Nephron (organoid): Measurements from ENCODE around the gene CD300LB.

Experiments
- H3K27ac Mint-ChIP-seq, 3 experiments: 2 replicates each; pipeline ENCODE4 v1.8.0; 2020; ENCODE audit warnings: mixed read lengths in 3 of 3, mild to moderate bottlenecking in 2 of 3, moderate library complexity in 1 of 3
- H3K27me3 Mint-ChIP-seq: 2 replicates; pipeline ENCODE4 v1.8.0; 2021; ENCODE audit warnings: low read depth, mild to moderate bottlenecking, moderate library complexity, mixed read lengths
- H3K36me3 Mint-ChIP-seq: 2 replicates; pipeline ENCODE4 v1.8.0; 2020; ENCODE audit warnings: low read depth, mixed read lengths
- H3K4me1 Mint-ChIP-seq: 2 replicates; pipeline ENCODE4 v1.8.0; 2020; ENCODE audit warnings: mixed read lengths
- H3K4me3 Mint-ChIP-seq, 3 experiments: 2 replicates each; pipeline ENCODE4 v1.8.0; 2020; ENCODE audit warnings: mild to moderate bottlenecking in 3 of 3, mixed read lengths in 3 of 3, moderate library complexity in 2 of 3
- H3K9me3 Mint-ChIP-seq: 2 replicates; pipeline ENCODE4 v1.8.0; 2020; ENCODE audit warnings: mixed read lengths
- TF ChIP-seq, protein P1 (sequence below), 3 experiments: fragments of 200-600 bp; sonication (generic); IDR thresholded peaks; one replicate each; pipeline ENCODE4 v1.5.0; 2021; ENCODE audit warnings: antibody characterized with exemption in 3 of 3; ENCODE audit not compliant: unreplicated experiment in 3 of 3

CD300LB gene

GRCh38 chr17:74547264-74547663 is 16.0 kb upstream of the CD300LB start:
- H3K36me3 Mint-ChIP-seq, result no peaks in the 10 kb centered on the region
- H3K27ac Mint-ChIP-seq, result no peak overlapping the region
- H3K9me3 Mint-ChIP-seq, result no peaks in the 10 kb centered on the region
- no peak overlapping the region for H3K4me3 Mint-ChIP-seq
- peaks cover 27% of the 10 kb centered on the region for H3K27me3 Mint-ChIP-seq
- TF ChIP-seq, protein P1, sequence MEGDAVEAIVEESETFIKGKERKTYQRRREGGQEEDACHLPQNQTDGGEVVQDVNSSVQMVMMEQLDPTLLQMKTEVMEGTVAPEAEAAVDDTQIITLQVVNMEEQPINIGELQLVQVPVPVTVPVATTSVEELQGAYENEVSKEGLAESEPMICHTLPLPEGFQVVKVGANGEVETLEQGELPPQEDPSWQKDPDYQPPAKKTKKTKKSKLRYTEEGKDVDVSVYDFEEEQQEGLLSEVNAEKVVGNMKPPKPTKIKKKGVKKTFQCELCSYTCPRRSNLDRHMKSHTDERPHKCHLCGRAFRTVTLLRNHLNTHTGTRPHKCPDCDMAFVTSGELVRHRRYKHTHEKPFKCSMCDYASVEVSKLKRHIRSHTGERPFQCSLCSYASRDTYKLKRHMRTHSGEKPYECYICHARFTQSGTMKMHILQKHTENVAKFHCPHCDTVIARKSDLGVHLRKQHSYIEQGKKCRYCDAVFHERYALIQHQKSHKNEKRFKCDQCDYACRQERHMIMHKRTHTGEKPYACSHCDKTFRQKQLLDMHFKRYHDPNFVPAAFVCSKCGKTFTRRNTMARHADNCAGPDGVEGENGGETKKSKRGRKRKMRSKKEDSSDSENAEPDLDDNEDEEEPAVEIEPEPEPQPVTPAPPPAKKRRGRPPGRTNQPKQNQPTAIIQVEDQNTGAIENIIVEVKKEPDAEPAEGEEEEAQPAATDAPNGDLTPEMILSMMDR (IDR thresholded peaks at IDR 0.05; ENCODE audit: unreplicated experiment in 3 of 3), result no peak
- no peaks in the 10 kb centered on the region for H3K4me1 Mint-ChIP-seq

- peaks cover 25% of the 10 kb centered on the region for H3K27me3 Mint-ChIP-seq
- no peaks in the 10 kb centered on the region for H3K4me1 Mint-ChIP-seq
- no peak overlapping the region for H3K27ac Mint-ChIP-seq
- TF ChIP-seq, protein P1 (IDR thresholded peaks at IDR 0.05; ENCODE audit: unreplicated experiment in 3 of 3), result no peak
- no peak overlapping the region for H3K4me3 Mint-ChIP-seq
- no peaks in the 10 kb centered on the region for H3K36me3 Mint-ChIP-seq
- H3K9me3 Mint-ChIP-seq, result no peaks in the 10 kb centered on the region
Observed at GRCh38 chr17:74546586-74546985, 15.3 kb upstream of the CD300LB start.

- Mint-ChIP-seq H3K27ac (no peak within 1 kb of the TSS), H3K9me3 (no peaks in the 10 kb centered on the region), H3K4me3 (no peak within 1 kb of the TSS), H3K27me3 (peaks cover 17% of the 10 kb centered on the region), H3K36me3 (no peaks in the 10 kb centered on the region), H3K4me1 (no peaks in the 10 kb centered on the region)
- TF ChIP-seq, protein P1 (IDR thresholded peaks at IDR 0.05; ENCODE audit: unreplicated experiment in 3 of 3), result no peak
Observed at GRCh38 chr17:74545843-74546230, 14.6 kb upstream of the CD300LB start, which contains the start of gene CD300C. Gene CD300C, minus strand, starts transcription at chr17:74546115. Its CDS starts 333 bp downstream, at chr17:74545782.

DNA sequence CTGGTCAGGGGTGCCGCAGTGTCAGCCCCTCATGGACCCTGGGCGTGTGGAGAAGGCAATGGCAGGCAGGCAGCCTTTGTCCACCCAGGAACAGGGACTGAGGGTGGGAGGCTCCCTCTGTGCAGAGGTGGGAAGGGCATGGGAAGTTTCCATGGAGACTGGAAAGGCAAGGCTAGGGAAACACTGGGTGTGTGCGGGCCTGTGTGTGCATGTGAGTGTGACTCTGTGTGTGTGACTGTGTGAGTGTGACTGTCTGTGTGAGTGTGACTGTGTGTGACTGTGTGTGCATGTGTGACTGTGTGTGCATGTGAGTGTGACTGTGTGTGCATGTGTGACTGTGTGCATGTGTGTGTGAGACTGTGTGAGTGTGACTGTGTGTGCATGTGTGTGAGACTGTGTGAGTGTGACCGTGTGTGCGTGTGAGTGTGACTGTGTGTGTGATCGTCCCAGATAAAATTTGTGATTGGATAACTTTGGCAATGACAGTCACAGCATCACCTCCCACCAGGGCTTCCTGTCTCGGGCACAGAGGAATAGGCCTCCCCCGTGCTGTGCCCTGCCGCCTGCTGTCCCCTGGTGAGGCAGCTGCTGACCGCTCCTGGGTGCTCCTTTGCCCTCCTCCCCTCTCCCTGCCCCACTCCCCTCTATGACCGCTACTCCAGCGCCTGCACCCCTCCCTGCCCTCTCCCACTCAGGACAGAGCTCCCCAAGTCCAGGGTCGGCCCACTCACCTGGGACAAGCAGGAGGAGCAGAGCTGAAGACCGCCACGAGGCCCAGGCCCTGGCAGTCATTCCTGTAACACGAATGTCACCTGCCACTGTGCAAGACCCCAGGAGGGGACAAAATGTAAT is 13.9 kb upstream of the CD300LB start:
- Mint-ChIP-seq H3K9me3 (no peaks in the 10 kb centered on the region), H3K27me3 (peaks cover 20% of the 10 kb centered on the region), H3K36me3 (no peaks in the 10 kb centered on the region), H3K4me3 (no peak overlapping the region), H3K4me1 (no peaks in the 10 kb centered on the region), H3K27ac (no peak overlapping the region)
- TF ChIP-seq, protein P1 (IDR thresholded peaks at IDR 0.05; ENCODE audit: unreplicated experiment in 3 of 3), result no peak

GRCh38 chr17:74543891-74544760 is 12.9 kb upstream of the CD300LB start:
- H3K4me1 Mint-ChIP-seq, result no peaks in the 10 kb centered on the region
- no peaks in the 10 kb centered on the region for H3K36me3 Mint-ChIP-seq
- TF ChIP-seq, protein P1 (IDR thresholded peaks at IDR 0.05; ENCODE audit: unreplicated experiment in 3 of 3), result no peak
- no peaks in the 10 kb centered on the region for H3K9me3 Mint-ChIP-seq
- no peak overlapping the region for H3K27ac Mint-ChIP-seq
- no peak overlapping the region for H3K4me3 Mint-ChIP-seq
- peaks cover 27% of the 10 kb centered on the region for H3K27me3 Mint-ChIP-seq
